NCI-H510A treated with DMSO at 0.1 percent for 48 hours (cell line): Measurements from ENCODE around the gene IMPA2.

Experiments
- DNase-seq: peaks from one replicate; lab custom pipeline; 2025; lab: John Stamatoyannopoulos, UW

Gene IMPA2

DNA sequence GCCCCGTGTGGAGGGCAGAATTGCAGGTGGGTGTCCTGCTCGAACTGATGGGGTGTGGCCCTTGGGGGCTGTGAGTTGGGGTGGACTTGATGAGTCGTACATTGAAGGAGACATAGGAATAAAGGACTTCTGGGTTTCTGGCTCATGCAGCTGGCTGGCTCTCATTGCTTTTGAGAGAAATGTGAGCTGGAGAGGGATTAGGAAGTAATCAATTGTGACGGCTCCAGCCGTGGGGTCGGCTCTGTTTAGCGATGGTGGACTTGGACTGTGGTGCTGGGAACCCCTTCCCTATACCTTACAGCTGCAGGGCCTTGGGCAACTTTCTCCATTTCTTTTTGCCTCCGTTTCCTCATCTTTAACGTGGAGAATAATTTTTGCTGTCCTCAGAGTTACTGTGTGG, 9.2 kb downstream of the IMPA2 start:
- DNase-seq: no peak

DNA sequence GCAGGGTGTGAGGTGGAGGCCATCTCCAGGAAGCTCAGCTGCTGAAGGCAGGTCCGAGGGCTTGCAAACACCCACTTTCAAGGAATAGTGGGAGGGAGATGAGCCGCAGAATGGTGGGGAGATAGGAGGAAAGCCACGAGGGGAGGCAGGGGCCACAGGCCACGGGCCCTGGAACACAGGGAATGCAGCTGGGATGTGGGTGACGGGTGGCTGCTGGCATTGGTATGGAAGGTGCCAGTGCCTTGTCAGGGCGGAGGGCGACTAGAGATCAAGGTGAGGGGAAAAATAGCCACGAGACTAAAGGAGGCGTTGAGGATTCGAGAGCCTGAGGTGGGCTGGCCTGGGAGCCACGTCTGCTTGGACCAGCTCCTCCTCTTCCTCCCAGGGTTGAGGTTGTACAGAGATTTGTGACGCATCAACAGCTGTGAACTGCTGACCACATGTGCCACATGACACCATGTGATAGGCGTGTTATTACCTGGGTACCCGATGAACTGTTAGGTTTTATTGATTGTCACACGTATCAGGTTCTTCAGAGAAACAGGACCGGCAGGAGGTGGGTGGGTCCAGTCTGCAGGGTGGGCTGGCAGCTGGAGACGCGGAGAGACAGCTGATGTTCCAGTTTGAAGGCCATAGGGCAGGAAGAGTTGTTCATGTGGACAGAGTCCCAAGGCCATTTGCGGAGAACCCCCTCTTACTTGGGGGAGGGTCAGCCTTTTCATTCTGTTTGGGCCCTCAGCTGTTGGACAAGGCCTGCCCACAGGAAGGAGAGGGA, 9.9 kb downstream of the IMPA2 start:
- no peak for DNase-seq

GRCh38 chr18:11992096-11992790, 10.9 kb downstream of the IMPA2 start:
- DNase-seq: no peak

DNA sequence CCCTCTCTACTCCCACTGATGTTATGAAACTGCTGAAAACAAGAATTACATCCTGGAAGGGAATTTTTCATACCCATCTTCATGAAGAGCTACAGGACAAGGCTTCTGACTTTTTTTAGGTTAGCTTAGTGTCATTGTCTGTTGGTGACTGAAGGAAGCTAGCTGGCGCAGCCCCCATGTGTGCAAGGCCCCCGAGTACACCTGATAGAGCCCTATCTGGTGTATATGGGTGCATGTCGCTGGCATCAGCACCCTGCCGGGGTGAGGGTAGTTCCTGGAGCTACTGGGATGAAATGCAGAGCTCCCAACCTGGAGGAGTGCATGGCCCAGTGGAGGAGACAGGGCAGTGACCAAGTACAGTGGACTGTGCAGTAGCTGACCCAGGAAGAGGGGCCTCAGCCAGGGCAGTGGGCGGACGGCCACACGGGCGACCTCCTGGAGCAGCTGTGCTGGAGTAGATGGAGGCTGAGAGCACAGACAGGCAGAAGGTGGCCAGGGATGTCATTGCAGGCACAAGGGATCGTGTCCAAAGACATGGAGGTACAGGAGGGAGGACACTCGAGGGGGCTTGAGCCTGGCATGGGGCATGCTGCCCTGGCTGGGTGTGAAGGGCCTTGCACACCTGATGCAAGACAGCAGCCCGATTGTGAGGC, 12.1 kb downstream of the IMPA2 start:
- DNase-seq: no peak

DNA sequence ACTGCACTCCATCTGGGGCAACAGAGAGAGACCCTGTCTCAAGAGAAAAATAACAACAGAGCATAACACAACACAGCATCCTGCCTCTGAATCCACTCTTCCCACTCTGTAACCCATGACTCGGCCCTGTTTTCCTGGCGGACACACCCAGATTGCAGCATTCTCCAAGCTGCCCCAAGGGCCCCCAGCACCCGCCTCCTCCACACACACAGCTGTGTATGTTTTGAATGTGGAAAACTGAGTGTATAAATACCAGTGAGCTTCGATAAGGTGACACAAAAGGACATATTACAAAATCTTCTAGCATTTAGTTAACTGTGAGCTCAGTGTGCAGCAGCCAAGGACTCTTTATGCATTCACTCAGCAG, 13.0 kb downstream of the IMPA2 start:
- DNase-seq: no peak

- DNase-seq: peak; percentile 43
Observed at GRCh38 chr18:11994703-11995444, 13.6 kb downstream of the IMPA2 start.

DNA sequence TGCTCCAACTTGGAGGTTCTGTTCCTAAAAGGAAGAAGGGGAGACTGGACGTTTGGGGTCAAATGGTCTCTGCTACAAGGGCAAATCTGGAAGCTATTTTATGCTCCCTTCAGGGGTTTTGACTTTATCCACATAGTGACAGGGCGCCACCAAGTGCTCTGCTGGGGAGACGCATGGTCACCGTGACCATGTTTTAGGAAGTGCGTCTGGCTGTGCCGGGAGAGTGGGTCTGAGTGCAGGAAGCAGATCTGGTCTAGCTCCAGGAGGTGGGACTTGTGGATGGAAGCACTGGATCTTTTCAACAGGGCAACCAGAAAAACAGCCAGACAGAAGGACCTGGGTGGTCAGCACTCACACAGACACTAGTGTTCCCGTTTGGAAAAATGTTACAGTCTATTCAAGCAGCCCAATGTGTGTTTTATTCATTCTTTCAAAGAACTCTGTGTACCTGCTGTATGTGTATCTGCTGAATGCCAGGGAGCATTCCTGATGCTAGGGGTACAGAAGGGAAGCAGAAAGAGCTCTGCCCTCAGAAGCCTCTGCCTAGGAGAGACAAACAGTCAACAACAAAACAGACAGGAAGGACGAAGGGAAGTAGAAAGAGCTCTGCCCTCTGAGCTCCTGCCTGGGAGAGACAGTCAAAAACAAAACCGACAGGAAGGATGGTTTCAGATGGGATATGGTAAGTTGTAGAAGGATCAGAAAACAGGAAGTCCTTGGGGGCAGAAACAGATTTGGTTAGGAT, 14.3 kb downstream of the IMPA2 start:
- peak; percentile 58 for DNase-seq

DNA sequence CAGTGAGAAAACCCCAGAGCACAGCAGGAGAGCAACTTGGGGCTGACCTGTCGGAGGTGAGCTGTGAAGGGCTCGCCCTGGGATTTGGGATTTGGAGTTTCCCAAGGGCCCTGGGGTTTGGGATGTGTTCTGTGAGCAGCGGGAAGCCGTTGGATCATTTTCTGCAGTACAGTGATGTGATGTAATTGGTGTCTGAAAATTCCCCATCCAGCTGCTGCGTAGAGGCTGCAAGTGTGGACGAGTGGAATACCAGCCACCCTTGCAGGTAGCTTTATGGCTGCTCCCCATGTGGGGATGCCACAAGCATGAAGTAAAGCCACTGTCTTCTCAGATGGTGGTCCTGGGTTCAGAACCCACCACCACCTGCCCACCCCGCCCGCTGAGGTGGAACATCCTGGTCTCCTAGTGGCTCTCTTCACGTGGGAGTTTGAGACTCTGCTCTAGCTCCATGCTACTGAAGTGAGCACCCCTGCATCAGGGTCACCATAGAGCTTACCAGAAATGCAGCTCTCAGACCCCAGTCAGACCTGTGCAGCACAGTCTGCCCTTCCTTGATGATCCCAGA, 15.0 kb downstream of the IMPA2 start:
- no peak for DNase-seq

DNA sequence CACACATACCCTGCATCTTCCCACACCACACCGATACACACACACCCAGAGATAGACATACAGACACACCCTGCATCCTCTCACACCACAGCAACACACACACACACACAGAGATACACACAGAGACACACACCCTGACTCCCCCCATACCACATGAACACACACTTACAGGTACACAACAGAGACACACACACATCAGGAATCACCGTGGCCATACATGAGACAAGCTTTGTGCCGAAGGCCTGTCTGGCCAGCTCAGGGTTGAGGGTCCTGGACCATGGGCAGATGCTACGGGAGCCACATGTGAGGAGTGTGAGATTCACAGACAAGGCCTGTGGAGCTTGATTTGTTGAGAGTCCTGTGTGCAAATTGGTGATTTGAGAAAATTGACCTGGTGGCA, 15.6 kb downstream of the IMPA2 start:
- no peak for DNase-seq

DNA sequence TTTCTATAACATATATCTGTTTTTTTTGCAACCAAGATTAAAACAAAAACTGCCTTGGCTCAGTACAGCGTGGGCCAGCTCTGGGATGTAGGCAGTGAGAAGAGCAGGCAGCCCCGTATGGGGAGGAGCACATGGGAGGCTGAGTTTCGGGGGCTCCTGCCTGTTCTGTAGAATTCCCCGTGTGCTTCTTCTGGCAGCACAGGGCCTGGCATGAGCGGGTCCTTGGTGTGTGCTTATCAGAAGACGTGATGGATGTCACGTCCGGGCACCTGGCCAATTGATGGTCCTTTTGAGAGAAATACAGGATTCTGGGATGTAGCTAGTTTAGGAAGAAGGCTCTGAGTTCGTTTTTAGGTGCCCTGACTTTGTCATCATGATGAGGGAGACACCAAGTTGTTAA, 16.2 kb downstream of the IMPA2 start:
- no peak for DNase-seq

DNA sequence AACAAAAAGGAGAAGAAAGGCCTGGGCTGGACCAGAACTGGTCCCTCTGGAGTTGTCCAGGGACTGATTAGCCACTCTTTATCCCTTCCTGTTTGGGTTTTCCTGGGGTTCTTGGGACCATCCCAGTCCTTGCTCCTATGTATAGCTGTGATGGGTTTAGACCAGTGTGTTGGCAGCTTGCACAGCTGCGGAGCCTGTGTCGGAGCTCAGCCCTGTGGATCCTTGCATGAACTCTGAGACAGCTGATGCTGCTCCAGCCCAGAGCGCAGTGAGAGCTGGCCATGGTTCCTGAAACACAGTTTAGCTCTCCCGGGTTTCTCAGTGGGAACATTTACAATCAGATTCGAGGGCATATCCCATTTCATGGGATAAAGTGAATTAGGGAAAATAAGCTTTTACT, 16.9 kb downstream of the IMPA2 start:
- DNase-seq: no peak

- no peak for DNase-seq
Observed at GRCh38 chr18:11999429-11999828, 18.1 kb downstream of the IMPA2 start.

- DNase-seq: no peak
Observed at GRCh38 chr18:12000072-12000659, 18.9 kb downstream of the IMPA2 start.

DNA sequence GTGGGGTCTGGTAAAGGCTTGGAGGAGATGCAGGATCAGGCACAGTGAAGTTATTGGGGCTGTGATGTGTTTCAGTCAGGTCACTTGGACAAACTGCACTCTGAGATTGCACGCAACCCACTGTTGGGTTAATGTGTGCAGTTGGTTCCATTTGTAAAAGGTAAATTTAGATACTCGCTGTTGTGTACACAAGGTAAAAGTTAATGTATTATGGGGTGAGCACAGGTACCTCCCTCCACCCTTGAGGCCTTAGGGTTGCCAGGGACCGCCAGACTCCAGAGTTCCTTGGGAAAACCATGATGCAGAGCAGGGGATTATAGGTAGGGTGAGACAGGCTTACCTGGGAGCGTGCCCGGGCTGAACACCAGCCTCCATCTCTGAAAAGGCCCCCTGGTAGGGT, 20.1 kb downstream of the IMPA2 start:
- no peak for DNase-seq

- DNase-seq: no peak
Observed at GRCh38 chr18:12003894-12004293, 22.6 kb downstream of the IMPA2 start.

- no peak for DNase-seq
Observed at GRCh38 chr18:12005538-12006487, 24.5 kb downstream of the IMPA2 start.

DNA sequence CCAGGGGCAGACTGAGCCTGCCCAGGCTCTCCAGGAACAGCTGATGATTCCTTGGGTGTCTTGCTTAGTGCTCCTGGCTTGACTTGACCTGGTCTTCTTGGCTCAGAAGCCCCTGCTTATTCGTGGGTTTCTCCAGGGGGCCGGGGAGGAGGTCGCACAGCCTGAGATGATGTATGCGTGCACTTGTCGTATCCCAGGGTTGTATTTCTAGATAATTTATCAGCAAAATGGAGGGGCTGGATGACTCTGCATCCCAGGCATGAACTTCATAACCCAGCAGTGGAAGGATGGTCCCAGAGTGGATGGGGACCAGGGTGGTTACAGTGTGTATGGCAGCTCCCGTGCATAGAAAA, 25.2 kb downstream of the IMPA2 start:
- no peak for DNase-seq

GRCh38 chr18:12007063-12007462, 25.8 kb downstream of the IMPA2 start:
- DNase-seq: no peak

- no peak for DNase-seq
Observed at GRCh38 chr18:12008181-12008767, 27.0 kb downstream of the IMPA2 start.
